Activated B cell treated with CpG ODN at 0.5 μM for 24 hours (primary cell): Measurements from ENCODE around the gene LYPD4. TPM values are rescaled to one million over a fixed set of nuclear protein-coding genes. Genes with fewer than 3 reads are reported as not detected.

Experiments used
- ATAC-seq: fragments of 200-7000 bp; cut with Tn5 transposase; one replicate; pipeline ENCODE4 v1.10.0; 2021; ENCODE audit warnings: low read depth, mild to moderate bottlenecking, moderate library complexity
- CTCF ChIA-PET: fragments of 350-600 bp; sonication (Branson Sonifier 250); formaldehyde crosslinking; loops from one replicate; lab custom pipeline; 2021; ENCODE audit warnings: antibody characterized with exemption; lab: Charles Lee
- POLR2A ChIA-PET: fragments of 350-600 bp; sonication (Branson Sonifier 250); formaldehyde crosslinking; loops from one replicate; lab custom pipeline; 2021; ENCODE audit warnings: antibody characterized with exemption; lab: Charles Lee
- DNase-seq: peaks from one replicate; pipeline ENCODE4 v3.0.0; 2022
- H3K27ac Mint-ChIP-seq: one replicate; pipeline ENCODE4 v1.8.0; 2020; ENCODE audit warnings: mixed read lengths
- H3K27me3 Mint-ChIP-seq: one replicate; pipeline ENCODE4 v1.8.0; 2021; ENCODE audit warnings: mixed read lengths
- H3K36me3 Mint-ChIP-seq: one replicate; pipeline ENCODE4 v1.8.0; 2021; ENCODE audit warnings: low read depth, mixed read lengths
- H3K4me1 Mint-ChIP-seq: one replicate; pipeline ENCODE4 v1.8.0; 2021; ENCODE audit warnings: mixed read lengths
- H3K4me3 Mint-ChIP-seq: one replicate; pipeline ENCODE4 v1.8.0; 2020; ENCODE audit warnings: mild to moderate bottlenecking, mixed read lengths
- H3K9me3 Mint-ChIP-seq: one replicate; pipeline ENCODE4 v1.8.0; 2020; ENCODE audit warnings: mixed read lengths
- CTCF ChIP-seq: fragments of 200-600 bp; IDR thresholded peaks from one replicate; pipeline ENCODE4 v1.8.0; 2022; ENCODE audit warnings: antibody characterized with exemption, mild to moderate bottlenecking
- intact Hi-C: fragments of 100-400 bp; cut with micrococcal nuclease; formaldehyde crosslinking; loops from one replicate; pipeline ENCODE4 v1.15.1; 2024
- total RNA-seq: library from RNA; stranded (reverse); gene quantifications from 2 replicates; pipeline ENCODE4 v1.2.3, GENCODE V29; 2022

Gene LYPD4
- total RNA-seq, 1 donor from 2014 or later = not detected

DNA sequence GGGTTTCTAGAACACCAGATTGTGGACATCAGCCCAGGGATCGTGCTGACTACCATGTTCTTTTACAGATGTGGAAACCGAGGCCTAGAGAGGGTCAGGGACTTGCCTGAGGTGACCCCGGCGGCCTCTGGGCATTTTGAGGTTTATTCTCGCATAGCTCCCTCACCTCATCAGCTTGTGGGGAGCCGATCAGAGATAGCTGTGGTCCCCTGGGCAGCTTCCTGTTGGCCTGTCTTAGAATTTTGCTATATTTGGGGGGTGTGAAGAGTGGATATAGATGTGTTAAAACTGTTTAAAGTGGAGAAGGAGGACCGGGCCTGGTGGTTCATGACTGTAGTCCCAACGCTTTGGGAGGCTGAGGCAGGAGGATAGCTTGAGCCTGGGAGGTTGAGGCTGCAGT, 45.4 kb upstream of the LYPD4 start:
- ChIA-PET CTCF (interaction anchor here (1.0 to 1.1 kb wide), 2 partner anchors 13 to 16 kb away, joined by 3 to 5 read pairs; partner anchors contain the start of gene CD79A), POLR2A (interaction anchor here (0.9 to 10.7 kb wide), 4 partner anchors 9 to 17 kb away, joined by 3 to 279 read pairs (median 8); partner anchors contain the start of gene CD79A)
- intact Hi-C loops = loop anchor here (10.0 kb wide), 1 partner anchor 345 kb away; no protein-coding TSS in a partner anchor
- TF ChIP-seq CTCF = no peak
- H3K27me3 Mint-ChIP-seq = no peaks in the 10 kb centered on the region
- H3K36me3 Mint-ChIP-seq = peaks cover 55% of the 10 kb centered on the region
- H3K4me1 Mint-ChIP-seq = peaks cover 53% of the 10 kb centered on the region
- H3K9me3 Mint-ChIP-seq = no peaks in the 10 kb centered on the region
- H3K27ac Mint-ChIP-seq = no peak overlapping the region
- no peak for ATAC-seq
- no peak for DNase-seq
- no peak overlapping the region for H3K4me3 Mint-ChIP-seq

GRCh38 chr19:41888926-41889325, 44.4 kb upstream of the LYPD4 start:
- Mint-ChIP-seq H3K36me3 (peaks cover 50% of the 10 kb centered on the region), H3K27ac (peak overlapping the region; percentile 26), H3K4me1 (peaks cover 61% of the 10 kb centered on the region), H3K27me3 (no peaks in the 10 kb centered on the region), H3K4me3 (no peak overlapping the region), H3K9me3 (no peaks in the 10 kb centered on the region)
- no peak for TF ChIP-seq CTCF
- no peak for DNase-seq
- ChIA-PET CTCF (interaction anchor here (1.3 to 2.1 kb wide), 2 partner anchors 62 to 63 kb away, joined by 3 to 7 read pairs; no protein-coding TSS in a partner anchor), POLR2A (interaction anchor here (0.9 to 10.7 kb wide), 3 partner anchors 12 to 29 kb away, joined by 3 to 279 read pairs (median 6); partner anchors contain the start of genes CD79A and RPS19)
- intact Hi-C loops = loop anchor here (10.0 kb wide), 1 partner anchor 344 kb away; no protein-coding TSS in a partner anchor
- no peak for ATAC-seq

- TF ChIP-seq CTCF = no peak
- Mint-ChIP-seq H3K4me3 (peak overlapping the region; percentile 81), H3K27me3 (no peaks in the 10 kb centered on the region), H3K4me1 (peaks cover 59% of the 10 kb centered on the region), H3K36me3 (peaks cover 52% of the 10 kb centered on the region), H3K9me3 (no peaks in the 10 kb centered on the region), H3K27ac (peak overlapping the region; percentile 90)
- ATAC-seq = peak; percentile 6
- DNase-seq = peak; percentile 44
- CTCF ChIA-PET = interaction anchor here (1.1 to 4.5 kb wide), 8 partner anchors 14 to 64 kb away, joined by 3 to 41 read pairs (median 3); no protein-coding TSS in a partner anchor
- intact Hi-C loops = loop anchor here (10.0 kb wide), 1 partner anchor 343 kb away; no protein-coding TSS in a partner anchor
- POLR2A ChIA-PET = interaction anchor here (0.7 to 10.7 kb wide), 9 partner anchors 14 to 71 kb away, joined by 3 to 279 read pairs (median 6); partner anchors contain the start of genes CD79A, RABAC1 and RPS19
Measured at GRCh38 chr19:41887711-41888382, 43.4 kb upstream of the LYPD4 start.

DNA sequence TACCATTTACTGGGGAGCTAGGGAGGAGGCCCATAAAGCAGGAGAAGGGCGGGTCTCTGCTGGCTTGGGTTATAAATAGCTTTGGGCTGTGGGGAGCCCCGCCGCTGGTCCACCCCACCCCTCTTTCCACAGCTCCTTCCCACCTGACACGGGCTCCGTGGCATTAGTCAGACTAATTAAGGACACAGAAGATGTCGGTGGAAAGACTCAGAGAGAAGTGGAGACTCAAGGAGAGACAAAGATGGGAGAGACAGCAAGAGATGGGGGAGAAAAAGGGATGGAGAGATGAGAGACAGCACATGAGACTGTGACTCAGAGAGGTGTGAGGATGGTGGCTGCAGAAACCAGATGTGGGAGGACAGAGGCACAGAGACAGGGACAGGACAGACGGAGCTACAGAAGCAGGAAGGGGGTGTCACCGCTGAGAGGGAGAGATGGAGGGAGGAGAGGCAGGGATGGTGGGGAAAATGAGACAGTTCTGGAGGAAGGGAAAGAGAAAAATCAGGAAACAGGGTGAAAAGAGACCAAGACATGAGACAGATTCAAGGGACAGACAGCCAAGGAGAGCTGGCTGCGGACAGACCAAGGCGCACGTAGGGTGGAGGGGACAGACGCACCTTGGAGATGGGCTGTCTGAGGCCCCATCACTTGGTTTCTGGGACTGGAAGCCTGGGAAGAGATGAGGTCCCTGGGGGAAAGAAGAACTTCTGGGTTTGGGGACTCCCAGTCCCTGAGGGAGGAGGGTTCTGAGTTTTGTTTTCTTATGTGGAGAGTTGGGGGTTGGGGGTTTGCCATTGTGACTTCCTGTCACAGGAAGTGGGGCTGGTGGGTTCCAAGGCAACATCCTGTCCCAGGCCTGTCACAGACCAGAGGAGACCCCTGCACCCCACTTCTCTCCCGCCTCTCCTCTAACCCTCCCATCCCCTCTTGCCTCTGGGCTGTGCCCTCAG, 42.6 kb upstream of the LYPD4 start:
- H3K4me1 Mint-ChIP-seq = peaks cover 64% of the 10 kb centered on the region
- H3K27me3 Mint-ChIP-seq = no peaks in the 10 kb centered on the region
- no peaks in the 10 kb centered on the region for H3K9me3 Mint-ChIP-seq
- ATAC-seq (peak; percentile 4), DNase-seq (no peak)
- TF ChIP-seq CTCF = no peak
- CTCF ChIA-PET = interaction anchor here (1.1 to 4.5 kb wide), 8 partner anchors 14 to 64 kb away, joined by 3 to 41 read pairs (median 4); partner anchors contain the start of gene RPS19
- POLR2A ChIA-PET = interaction anchor here (0.6 to 10.7 kb wide), 10 partner anchors 13 to 72 kb away, joined by 3 to 279 read pairs (median 6); partner anchors contain the start of genes CD79A, ERFL, RABAC1 and RPS19
- H3K36me3 Mint-ChIP-seq = peaks cover 55% of the 10 kb centered on the region
- peak overlapping the region; percentile 90 for H3K27ac Mint-ChIP-seq
- peak overlapping the region; percentile 81 for H3K4me3 Mint-ChIP-seq
- intact Hi-C loops = loop anchor here (10.0 kb wide), 1 partner anchor 342 kb away; no protein-coding TSS in a partner anchor
